ENCODE results near the gene EHD4. TPM values are rescaled to one million over a fixed set of nuclear protein-coding genes. Genes with fewer than 3 reads are reported as not detected.
A peak's percentile ranks its signal among the peaks of the same experiment; 100 is the strongest.

EHD4 gene
- total RNA-seq, 1 donor from 2014 or later = 20.9 TPM

DNA sequence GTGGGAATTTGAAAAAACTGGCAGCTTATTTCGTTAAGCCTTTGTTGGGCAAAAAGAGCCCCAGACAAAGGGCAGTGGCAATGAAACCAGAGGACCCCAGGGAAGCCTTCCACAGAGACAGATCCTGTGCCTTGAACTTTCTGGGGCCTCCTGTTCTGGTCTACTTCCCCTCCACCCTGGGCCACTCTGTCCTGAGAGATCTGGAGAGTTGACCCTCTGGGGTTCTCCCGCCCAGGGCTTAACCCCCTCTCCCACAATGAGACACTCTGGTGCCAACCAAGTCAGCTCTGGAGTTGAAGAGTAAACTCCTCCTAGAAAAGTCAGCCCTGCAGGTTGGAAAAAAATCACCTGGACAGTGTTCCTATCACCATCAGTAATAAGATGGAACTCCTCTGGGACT, 20.8 kb downstream of the EHD4 start:
- TF ChIP-seq, protein P1, sequence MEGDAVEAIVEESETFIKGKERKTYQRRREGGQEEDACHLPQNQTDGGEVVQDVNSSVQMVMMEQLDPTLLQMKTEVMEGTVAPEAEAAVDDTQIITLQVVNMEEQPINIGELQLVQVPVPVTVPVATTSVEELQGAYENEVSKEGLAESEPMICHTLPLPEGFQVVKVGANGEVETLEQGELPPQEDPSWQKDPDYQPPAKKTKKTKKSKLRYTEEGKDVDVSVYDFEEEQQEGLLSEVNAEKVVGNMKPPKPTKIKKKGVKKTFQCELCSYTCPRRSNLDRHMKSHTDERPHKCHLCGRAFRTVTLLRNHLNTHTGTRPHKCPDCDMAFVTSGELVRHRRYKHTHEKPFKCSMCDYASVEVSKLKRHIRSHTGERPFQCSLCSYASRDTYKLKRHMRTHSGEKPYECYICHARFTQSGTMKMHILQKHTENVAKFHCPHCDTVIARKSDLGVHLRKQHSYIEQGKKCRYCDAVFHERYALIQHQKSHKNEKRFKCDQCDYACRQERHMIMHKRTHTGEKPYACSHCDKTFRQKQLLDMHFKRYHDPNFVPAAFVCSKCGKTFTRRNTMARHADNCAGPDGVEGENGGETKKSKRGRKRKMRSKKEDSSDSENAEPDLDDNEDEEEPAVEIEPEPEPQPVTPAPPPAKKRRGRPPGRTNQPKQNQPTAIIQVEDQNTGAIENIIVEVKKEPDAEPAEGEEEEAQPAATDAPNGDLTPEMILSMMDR (IDR thresholded peaks at IDR 0.05) = no peak
- peak; percentile 44 for DNase-seq (ENCODE audit: extremely low spot score, unreplicated experiment)
- Mint-ChIP-seq H3K36me3 (ENCODE audit: unreplicated experiment) (peaks cover 14% of the 10 kb centered on the region), H3K27ac (ENCODE audit: unreplicated experiment) (no peak overlapping the region), H3K27me3 (ENCODE audit: unreplicated experiment) (no peaks in the 10 kb centered on the region), H3K4me3 (ENCODE audit: unreplicated experiment) (no peak overlapping the region), H3K4me1 (ENCODE audit: unreplicated experiment) (peaks cover 47% of the 10 kb centered on the region), H3K9me3 (ENCODE audit: unreplicated experiment) (no peaks in the 10 kb centered on the region)

DNA sequence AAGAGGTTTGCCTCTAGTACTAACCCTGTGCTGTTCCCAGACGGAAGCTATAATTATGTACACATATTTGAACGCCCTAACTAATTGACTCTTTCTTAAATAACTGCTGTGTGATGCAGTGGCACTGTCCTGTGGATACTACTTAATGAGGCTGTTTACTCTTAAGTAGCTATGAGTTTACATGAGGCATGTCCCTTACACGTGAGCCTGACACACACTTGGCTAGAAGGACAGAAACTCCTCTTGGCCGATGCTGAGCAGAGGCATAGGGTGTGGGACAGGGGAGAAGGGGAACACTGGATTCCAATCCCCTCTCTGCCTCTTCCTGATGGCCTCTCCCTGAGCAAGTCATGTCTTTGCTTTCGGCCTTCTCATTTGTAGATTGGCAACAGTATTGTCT, 21.9 kb downstream of the EHD4 start:
- TF ChIP-seq, protein P1 (IDR thresholded peaks at IDR 0.05) = no peak
- no peaks in the 10 kb centered on the region for H3K27me3 Mint-ChIP-seq (ENCODE audit: unreplicated experiment)
- peak overlapping the region; percentile 72 for H3K27ac Mint-ChIP-seq (ENCODE audit: unreplicated experiment)
- no peaks in the 10 kb centered on the region for H3K9me3 Mint-ChIP-seq (ENCODE audit: unreplicated experiment)
- no peak overlapping the region for H3K4me3 Mint-ChIP-seq (ENCODE audit: unreplicated experiment)
- peaks cover 14% of the 10 kb centered on the region for H3K36me3 Mint-ChIP-seq (ENCODE audit: unreplicated experiment)
- peak; percentile 36 for DNase-seq (ENCODE audit: extremely low spot score, unreplicated experiment)
- peaks cover 55% of the 10 kb centered on the region for H3K4me1 Mint-ChIP-seq (ENCODE audit: unreplicated experiment)

DNA sequence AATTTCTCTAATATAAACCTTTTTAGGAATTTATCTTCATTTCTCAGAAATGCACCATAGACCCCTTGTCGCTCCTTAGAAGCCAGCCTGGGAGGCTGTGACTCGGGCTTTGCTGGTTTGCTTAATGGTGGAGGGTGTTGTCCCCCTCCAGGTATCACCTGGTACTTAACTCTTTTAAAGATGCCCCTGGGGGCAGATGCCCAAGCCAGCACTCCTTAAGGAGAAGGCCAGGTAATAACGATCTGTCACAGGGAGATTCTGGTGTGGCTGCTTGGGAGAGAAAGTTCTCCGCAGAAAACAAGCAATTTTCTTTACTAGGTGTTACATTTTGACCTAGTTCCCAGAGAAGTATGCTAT, 22.3 kb downstream of the EHD4 start:
- peaks cover 57% of the 10 kb centered on the region for H3K4me1 Mint-ChIP-seq (ENCODE audit: unreplicated experiment)
- no peaks in the 10 kb centered on the region for H3K27me3 Mint-ChIP-seq (ENCODE audit: unreplicated experiment)
- H3K9me3 Mint-ChIP-seq (ENCODE audit: unreplicated experiment) = no peaks in the 10 kb centered on the region
- H3K36me3 Mint-ChIP-seq (ENCODE audit: unreplicated experiment) = peaks cover 14% of the 10 kb centered on the region
- DNase-seq (ENCODE audit: extremely low spot score, unreplicated experiment) = no peak
- TF ChIP-seq, protein P1 (IDR thresholded peaks at IDR 0.05) = no peak
- peak overlapping the region; percentile 72 for H3K27ac Mint-ChIP-seq (ENCODE audit: unreplicated experiment)
- no peak overlapping the region for H3K4me3 Mint-ChIP-seq (ENCODE audit: unreplicated experiment)

DNA sequence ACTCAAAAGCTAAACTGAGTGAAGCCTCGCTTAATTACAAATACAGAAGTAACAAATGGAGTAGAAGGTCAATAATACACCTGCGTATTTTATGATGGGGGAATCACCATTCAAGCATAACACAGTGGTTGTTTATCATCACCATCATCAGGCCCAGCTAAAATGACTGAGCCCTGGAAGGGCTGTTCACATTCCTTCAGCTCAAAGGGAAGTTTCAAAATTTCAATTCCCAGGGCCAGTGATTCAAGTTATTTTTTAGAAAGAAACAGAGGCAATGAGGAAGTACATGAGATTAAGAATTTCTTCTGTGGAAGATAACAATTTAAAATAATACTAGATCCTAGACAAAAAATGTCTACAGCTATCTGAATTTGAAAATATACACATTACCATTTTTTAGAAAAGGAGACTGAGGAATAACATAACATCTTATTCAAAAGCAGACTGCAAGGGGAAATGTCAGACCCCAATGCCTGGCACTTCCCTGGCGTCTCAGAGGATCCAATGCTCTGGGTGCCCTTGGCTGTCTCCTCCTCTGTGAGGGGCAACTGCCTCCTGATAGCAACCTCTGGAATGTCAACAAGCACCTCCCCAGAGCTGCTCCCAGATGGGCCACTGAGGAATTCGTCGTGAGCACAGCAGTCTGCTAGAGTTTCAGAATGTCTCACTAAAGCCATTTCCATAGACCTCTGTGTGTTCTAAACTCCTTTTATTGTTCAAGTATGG, 22.8 kb downstream of the EHD4 start:
- Mint-ChIP-seq H3K4me1 (ENCODE audit: unreplicated experiment) (peaks cover 63% of the 10 kb centered on the region), H3K4me3 (ENCODE audit: unreplicated experiment) (no peak overlapping the region), H3K36me3 (ENCODE audit: unreplicated experiment) (peaks cover 14% of the 10 kb centered on the region), H3K27me3 (ENCODE audit: unreplicated experiment) (no peaks in the 10 kb centered on the region), H3K27ac (ENCODE audit: unreplicated experiment) (peak overlapping the region; percentile 72), H3K9me3 (ENCODE audit: unreplicated experiment) (no peaks in the 10 kb centered on the region)
- no peak for DNase-seq (ENCODE audit: extremely low spot score, unreplicated experiment)
- TF ChIP-seq, protein P1 (IDR thresholded peaks at IDR 0.05) = no peak

DNA sequence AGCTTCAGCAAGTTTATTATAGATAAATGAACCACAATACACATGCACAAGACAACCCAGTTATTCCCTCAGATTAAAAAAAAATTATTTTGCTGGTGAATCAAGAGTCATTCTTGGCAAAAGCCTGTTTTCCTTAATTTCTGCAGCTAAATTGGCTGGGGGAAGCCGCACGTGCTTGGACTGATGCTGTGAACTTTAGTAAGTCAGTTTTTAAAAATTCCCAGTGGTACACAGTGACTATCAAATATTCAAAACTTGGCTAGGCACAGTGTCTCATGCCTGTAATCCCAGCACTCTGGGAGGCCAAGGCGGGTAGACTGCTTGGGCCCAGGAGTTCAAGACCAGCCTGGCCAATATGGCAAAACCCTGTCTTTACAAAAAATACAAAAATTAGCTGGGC, 23.9 kb downstream of the EHD4 start:
- no peaks in the 10 kb centered on the region for H3K27me3 Mint-ChIP-seq (ENCODE audit: unreplicated experiment)
- H3K9me3 Mint-ChIP-seq (ENCODE audit: unreplicated experiment) = no peaks in the 10 kb centered on the region
- peak overlapping the region; percentile 34 for H3K27ac Mint-ChIP-seq (ENCODE audit: unreplicated experiment)
- TF ChIP-seq, protein P1 (IDR thresholded peaks at IDR 0.05) = no peak
- H3K36me3 Mint-ChIP-seq (ENCODE audit: unreplicated experiment) = peaks cover 14% of the 10 kb centered on the region
- no peak for DNase-seq (ENCODE audit: extremely low spot score, unreplicated experiment)
- H3K4me3 Mint-ChIP-seq (ENCODE audit: unreplicated experiment) = no peak overlapping the region
- H3K4me1 Mint-ChIP-seq (ENCODE audit: unreplicated experiment) = peaks cover 71% of the 10 kb centered on the region

Measured in osteocyte (in vitro differentiated cells).